Endothelial cell (in vitro differentiated cells): ENCODE results near the gene MOCS2. TPM values are rescaled to one million over a fixed set of nuclear protein-coding genes. Genes with fewer than 3 reads are reported as not detected.

Source experiments
- DNase-seq: peaks from one replicate; pipeline ENCODE4 v3.0.0; 2021; ENCODE audit warnings: low spot score
- H3K27ac Mint-ChIP-seq: one replicate; pipeline ENCODE4 v1.8.0; 2021; ENCODE audit warnings: mixed read lengths, inconsistent platforms; ENCODE audit not compliant: unreplicated experiment
- H3K27me3 Mint-ChIP-seq: one replicate; pipeline ENCODE4 v1.8.0; 2021; ENCODE audit warnings: mild to moderate bottlenecking, moderate library complexity, mixed read lengths, inconsistent platforms; ENCODE audit not compliant: unreplicated experiment
- H3K36me3 Mint-ChIP-seq: one replicate; pipeline ENCODE4 v1.8.0; 2021; ENCODE audit warnings: mild to moderate bottlenecking, low read depth, mixed read lengths, inconsistent platforms; ENCODE audit not compliant: unreplicated experiment
- H3K4me1 Mint-ChIP-seq: one replicate; pipeline ENCODE4 v1.8.0; 2021; ENCODE audit warnings: mild to moderate bottlenecking, mixed read lengths, inconsistent platforms; ENCODE audit not compliant: unreplicated experiment
- H3K4me3 Mint-ChIP-seq: one replicate; pipeline ENCODE4 v1.8.0; 2021; ENCODE audit warnings: mild to moderate bottlenecking, mixed read lengths, inconsistent platforms; ENCODE audit not compliant: unreplicated experiment
- H3K9me3 Mint-ChIP-seq: one replicate; pipeline ENCODE4 v1.8.0; 2021; ENCODE audit warnings: mixed read lengths, inconsistent platforms; ENCODE audit not compliant: unreplicated experiment
- CTCF ChIP-seq: fragments of 200-600 bp; sonication (generic); IDR thresholded peaks from one replicate; pipeline ENCODE4 v1.5.0; 2021; ENCODE audit warnings: antibody characterized with exemption; ENCODE audit not compliant: unreplicated experiment
- total RNA-seq: library from RNA; stranded (reverse); fragmentation: NEBNext Ultra II Directional; extraction: Animal tissue kit (Norgen Biotek cat#: 25700); gene quantifications from one replicate; pipeline ENCODE4 v1.2.1, GENCODE V29; 2021; ENCODE audit not compliant: unreplicated experiment

The MOCS2 gene
- total RNA-seq, 1 donor from 2014 or later = 29.6 TPM

- no peak for DNase-seq
- Mint-ChIP-seq H3K9me3 (no peaks in the 10 kb centered on the region), H3K4me1 (no peaks in the 10 kb centered on the region), H3K36me3 (peaks cover 7% of the 10 kb centered on the region), H3K27me3 (no peaks in the 10 kb centered on the region), H3K4me3 (no peak overlapping the region), H3K27ac (no peak overlapping the region)
- no peak for TF ChIP-seq CTCF
Measured at GRCh38 chr5:53071298-53071697, 38.3 kb downstream of the MOCS2 start.

- no peaks in the 10 kb centered on the region for H3K9me3 Mint-ChIP-seq
Measured at GRCh38 chr5:53069626-53070025, 39.9 kb downstream of the MOCS2 start.

GRCh38 chr5:53068291-53068836, 41.2 kb downstream of the MOCS2 start:
- Mint-ChIP-seq H3K4me3 (no peak overlapping the region), H3K36me3 (peaks cover 11% of the 10 kb centered on the region), H3K4me1 (no peaks in the 10 kb centered on the region), H3K9me3 (no peaks in the 10 kb centered on the region), H3K27me3 (no peaks in the 10 kb centered on the region), H3K27ac (no peak overlapping the region)
- no peak for TF ChIP-seq CTCF
- DNase-seq = no peak

More at GRCh38 chr5:53069626-53070025, 39.9 kb downstream of the MOCS2 start:
- DNase-seq = no peak
- no peaks in the 10 kb centered on the region for H3K27me3 Mint-ChIP-seq
- peaks cover 13% of the 10 kb centered on the region for H3K36me3 Mint-ChIP-seq
- no peak overlapping the region for H3K4me3 Mint-ChIP-seq
- no peaks in the 10 kb centered on the region for H3K4me1 Mint-ChIP-seq
- no peak for TF ChIP-seq CTCF
- H3K27ac Mint-ChIP-seq = peak overlapping the region; percentile 9

GRCh38 chr5:53067641-53068040, 41.9 kb downstream of the MOCS2 start:
- Mint-ChIP-seq H3K4me1 (no peaks in the 10 kb centered on the region), H3K9me3 (no peaks in the 10 kb centered on the region), H3K4me3 (no peak overlapping the region), H3K27ac (no peak overlapping the region), H3K27me3 (no peaks in the 10 kb centered on the region), H3K36me3 (peaks cover 6% of the 10 kb centered on the region)
- no peak for TF ChIP-seq CTCF
- no peak for DNase-seq

- Mint-ChIP-seq H3K27ac (no peak overlapping the region), H3K36me3 (peaks cover 6% of the 10 kb centered on the region), H3K9me3 (no peaks in the 10 kb centered on the region), H3K4me1 (no peaks in the 10 kb centered on the region), H3K4me3 (no peak overlapping the region), H3K27me3 (no peaks in the 10 kb centered on the region)
- TF ChIP-seq CTCF = no peak
- DNase-seq = no peak
Measured at GRCh38 chr5:53066088-53066487, 43.5 kb downstream of the MOCS2 start.
